Ovary (tissue), 9 donors: ENCODE results near the gene MAPK7. TPM values are rescaled to one million over a fixed set of nuclear protein-coding genes. Genes with fewer than 3 reads are reported as not detected.

Experiments
- DNase-seq, 5 donors: peaks; one replicate each; pipeline ENCODE4 v3.0.0-alpha.2; 2019 to 2020
- H3K27ac ChIP-seq, 2 donors: fragments of 200-600 bp; one replicate each; pipeline versions ENCODE4 v1.5.1 to v1.8.0; 2019 to 2022
- H3K27me3 ChIP-seq: fragments of 200-600 bp; one replicate; pipeline ENCODE4 v1.8.0; 2022
- H3K36me3 ChIP-seq: fragments of 200-600 bp; sonication (generic); one replicate; pipeline ENCODE4 v1.5.1; 2019
- H3K4me1 ChIP-seq: one replicate; pipeline ENCODE4 v1.8.1; 2013; ENCODE audit warnings: mild to moderate bottlenecking, moderate library complexity; ENCODE audit not compliant: insufficient read depth
- H3K4me3 ChIP-seq: fragments of 200-600 bp; sonication (generic); one replicate; pipeline ENCODE4 v1.5.1; 2017
- H3K9me3 ChIP-seq, 2 donors: fragments of 200-600 bp in 1 of 2; sonication (generic) in 1 of 2; one replicate each; pipeline versions ENCODE4 v1.5.1 to v1.8.1; 2013 to 2019; ENCODE audit warnings: mild to moderate bottlenecking in 1 of 2, moderate library complexity in 1 of 2
- EP300 ChIP-seq: sonication (generic); formaldehyde crosslinking; IDR thresholded peaks from one replicate; pipeline ENCODE4 v1.6.1; 2017; ENCODE audit warnings: antibody characterized with exemption
- POLR2A ChIP-seq: fragments of 450-650 bp; IDR thresholded peaks from one replicate; pipeline ENCODE4 v1.6.1; 2017; ENCODE audit warnings: antibody characterized with exemption, mild to moderate bottlenecking, moderate library complexity
- WGBS, 3 donors: extraction: QIAGEN DNeasy Blood & Tissue Kit in 1 of 3; methylation state at CpG; one replicate each; pipeline versions ENCODE4 v1.1.5 to v1.1.7; 2013 to 2017; 5-methylcytosine and 5-hydroxymethylcytosine counted together
- intact Hi-C, 4 donors: fragments of 100-400 bp; cut with DNase I; formaldehyde crosslinking; loops; one replicate each; pipeline versions ENCODE4 v1.11.0 to v1.15.1; 2022 to 2023
- polyA plus RNA-seq, 2 donors: library from polyadenylated mRNA; stranded (reverse); fragments of 200-250 nt in 1 of 2; fragments of 350-450 nt in 1 of 2; fragmentation: Illumina TruSeq in 1 of 2; extraction: RNeasy Lipid Tissue Mini Kit (QIAGEN cat#74804) in 1 of 2; gene quantifications; one replicate each; pipeline ENCODE4 v1.2.3, GENCODE V29; 2013 to 2014
- total RNA-seq, 7 donors: library from RNA; depleted of rRNA in 2 of 7; stranded (reverse); fragments of >200 nt in 2 of 7; fragmentation: NEBNext Ultra II Directional in 3 of 7; extraction: Animal tissue kit (Norgen Biotek cat#: 25700) in 3 of 7; gene quantifications; one replicate each; pipeline versions ENCODE4 v1.1.0 to v1.2.4, GENCODE V29; 2016 to 2023
- TF ChIP-seq, protein P1 (sequence below), 3 donors: fragments of 450-650 bp in 2 of 3; fragments of 200-600 bp in 1 of 3; IDR thresholded peaks; one replicate each; pipeline versions ENCODE4 v1.5.1 to v1.8.0; 2016 to 2022; ENCODE audit warnings: antibody characterized with exemption in 3 of 3, mild to moderate bottlenecking in 1 of 3
- donor health status: DM: no; HTN: no; CAD: no; lungs with moderate emphysema.
- donor health status: DM: no; HTN: no; CAD: no.
- donor health status: Bipolar disorder and iron deficiency.
- donor health status: DM: yes; HTN: yes; CAD: no.
- donor health status: DM: no; HTN: no; CAD: no.
- donor health status: DM: yes; HTN: yes; CAD: no.

The MAPK7 gene
- total and polyA plus RNA-seq, 9 donors: 14.3 to 74.6 (median 39.3) TPM

- no peaks in the 10 kb centered on the region for H3K9me3 ChIP-seq
- intact Hi-C loops: no loop called here
- H3K4me3 ChIP-seq: no peak overlapping the region
- peak in 1 of 5 donors; percentile 14 for DNase-seq
- no peaks in the 10 kb centered on the region for H3K36me3 ChIP-seq
- TF ChIP-seq EP300 (no peak), POLR2A (no peak)
- TF ChIP-seq, protein P1, sequence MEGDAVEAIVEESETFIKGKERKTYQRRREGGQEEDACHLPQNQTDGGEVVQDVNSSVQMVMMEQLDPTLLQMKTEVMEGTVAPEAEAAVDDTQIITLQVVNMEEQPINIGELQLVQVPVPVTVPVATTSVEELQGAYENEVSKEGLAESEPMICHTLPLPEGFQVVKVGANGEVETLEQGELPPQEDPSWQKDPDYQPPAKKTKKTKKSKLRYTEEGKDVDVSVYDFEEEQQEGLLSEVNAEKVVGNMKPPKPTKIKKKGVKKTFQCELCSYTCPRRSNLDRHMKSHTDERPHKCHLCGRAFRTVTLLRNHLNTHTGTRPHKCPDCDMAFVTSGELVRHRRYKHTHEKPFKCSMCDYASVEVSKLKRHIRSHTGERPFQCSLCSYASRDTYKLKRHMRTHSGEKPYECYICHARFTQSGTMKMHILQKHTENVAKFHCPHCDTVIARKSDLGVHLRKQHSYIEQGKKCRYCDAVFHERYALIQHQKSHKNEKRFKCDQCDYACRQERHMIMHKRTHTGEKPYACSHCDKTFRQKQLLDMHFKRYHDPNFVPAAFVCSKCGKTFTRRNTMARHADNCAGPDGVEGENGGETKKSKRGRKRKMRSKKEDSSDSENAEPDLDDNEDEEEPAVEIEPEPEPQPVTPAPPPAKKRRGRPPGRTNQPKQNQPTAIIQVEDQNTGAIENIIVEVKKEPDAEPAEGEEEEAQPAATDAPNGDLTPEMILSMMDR (IDR thresholded peaks at IDR 0.05): no peak
- WGBS, 3 donors: 83 to 89% (median 88%) methylated on average over 12 of the region's 12 CpGs
- peaks cover 2% of the 10 kb centered on the region for H3K4me1 ChIP-seq
- H3K27me3 ChIP-seq: no peaks in the 10 kb centered on the region
- no peak overlapping the region for H3K27ac ChIP-seq
These were observed 5.9 kb upstream of the MAPK7 start for GRCh38 chr17:19372439-19372838.

GRCh38 chr17:19372866-19373504, 5.3 kb upstream of the MAPK7 start:
- Histone ChIP-seq H3K27ac (no peak overlapping the region), H3K4me1 (peaks cover 2% of the 10 kb centered on the region), H3K9me3 (no peaks in the 10 kb centered on the region), H3K36me3 (no peaks in the 10 kb centered on the region), H3K4me3 (no peak overlapping the region), H3K27me3 (no peaks in the 10 kb centered on the region)
- TF ChIP-seq POLR2A (no peak), EP300 (no peak)
- TF ChIP-seq, protein P1 (IDR thresholded peaks at IDR 0.05): no peak
- WGBS, 3 donors: 85 to 89% (median 89%) methylated on average over 8 of the region's 8 CpGs
- DNase-seq: peak in 1 of 5 donors; percentile 19
- intact Hi-C loops: no loop called here

GRCh38 chr17:19374136-19374535, 4.2 kb upstream of the MAPK7 start:
- Histone ChIP-seq H3K4me3 (no peak overlapping the region), H3K27ac (no peak overlapping the region), H3K9me3 (no peaks in the 10 kb centered on the region), H3K36me3 (no peaks in the 10 kb centered on the region), H3K4me1 (peaks cover 5% of the 10 kb centered on the region), H3K27me3 (no peaks in the 10 kb centered on the region)
- 81 to 86% (median 81%) methylated on average over 5 of the region's 5 CpGs for WGBS, 3 donors
- DNase-seq: no peak
- TF ChIP-seq POLR2A: no peak
- TF ChIP-seq, protein P1 (IDR thresholded peaks at IDR 0.05): no peak
- TF ChIP-seq EP300: no peak
- intact Hi-C loops: no loop called here

DNA sequence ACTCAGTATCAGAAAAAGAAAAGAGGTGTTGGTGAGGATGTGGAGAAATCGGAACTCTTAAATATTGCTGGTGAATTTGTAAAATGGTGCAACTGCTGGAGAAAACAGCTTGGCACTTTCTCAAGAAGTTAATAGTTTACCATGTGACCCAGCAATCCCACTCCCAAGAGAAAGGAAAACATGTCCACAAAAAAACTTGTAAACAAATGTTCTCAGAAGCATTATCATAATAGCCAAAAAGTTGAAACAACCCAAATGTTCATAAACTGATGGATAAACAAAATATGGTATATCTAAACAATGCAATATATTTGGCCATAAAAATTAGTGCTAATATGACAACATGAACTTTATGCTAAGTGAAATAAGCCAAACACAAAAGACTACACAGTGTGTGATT, 2.6 kb upstream of the MAPK7 start:
- peaks cover 11% of the 10 kb centered on the region for H3K4me1 ChIP-seq
- no peak overlapping the region for H3K4me3 ChIP-seq
- no peaks in the 10 kb centered on the region for H3K36me3 ChIP-seq
- TF ChIP-seq, protein P1 (IDR thresholded peaks at IDR 0.05): no peak
- no peak for TF ChIP-seq POLR2A
- TF ChIP-seq EP300: no peak
- intact Hi-C loops: no loop called here
- DNase-seq: no peak
- whole genome bisulfite sequencing, 3 donors: 67 to 89% (median 82%) methylated on average over 1 of the region's 1 CpG
- H3K27ac ChIP-seq: no peak overlapping the region
- no peaks in the 10 kb centered on the region for H3K9me3 ChIP-seq
- H3K27me3 ChIP-seq: no peaks in the 10 kb centered on the region
